Transverse colon (tissue), 4 donors: ENCODE measurements around the gene SMTNL2. TPM values are rescaled to one million over a fixed set of nuclear protein-coding genes. Genes with fewer than 3 reads are reported as not detected.

Experiments used
- DNase-seq: peaks from one replicate; pipeline ENCODE4 v3.0.0-alpha.2; 2019
- H3K27ac ChIP-seq, 4 donors: fragments of 200-600 bp; sonication (generic); 2 replicates each; pipeline ENCODE4 v1.5.1; 2016 to 2018; ENCODE audit warnings: inconsistent platforms in 4 of 4
- H3K27me3 ChIP-seq: fragments of 200-600 bp; sonication (generic); 2 replicates; pipeline ENCODE4 v1.5.1; 2017; ENCODE audit warnings: inconsistent platforms
- H3K36me3 ChIP-seq, 4 donors: fragments of 200-600 bp; sonication (generic); 2 replicates each; pipeline ENCODE4 v1.5.1; 2017 to 2019; ENCODE audit warnings: inconsistent platforms in 4 of 4
- H3K4me1 ChIP-seq, 4 donors: fragments of 200-600 bp; sonication (generic); 2 replicates each; pipeline ENCODE4 v1.5.1; 2017 to 2020; ENCODE audit warnings: inconsistent platforms in 4 of 4
- H3K4me3 ChIP-seq, 4 donors: fragments of 200-600 bp; sonication (generic); 1 replicate in 1 of 4; 2 replicates in 3 of 4; pipeline versions ENCODE4 v1.5.1 to v1.6.1; 2017 to 2019; ENCODE audit warnings: inconsistent platforms in 4 of 4
- H3K9me3 ChIP-seq, 2 donors: fragments of 200-600 bp; sonication (generic); 2 replicates each; pipeline ENCODE4 v1.5.1; 2017 to 2019; ENCODE audit warnings: inconsistent platforms in 2 of 2
- EP300 ChIP-seq: sonication (generic); formaldehyde crosslinking; IDR thresholded peaks from one replicate; pipeline ENCODE4 v1.6.1; 2017; ENCODE audit warnings: antibody characterized with exemption, low read depth
- POLR2A ChIP-seq: fragments of 450-650 bp; IDR thresholded peaks from one replicate; pipeline ENCODE4 v1.6.1; 2016; ENCODE audit warnings: antibody characterized with exemption, mild to moderate bottlenecking, moderate library complexity
- POLR2AphosphoS5 ChIP-seq, 3 donors: sonication (generic); formaldehyde crosslinking; IDR thresholded peaks; one replicate each; pipeline ENCODE4 v1.6.1; 2016; ENCODE audit warnings: antibody characterized with exemption in 3 of 3
- WGBS, 2 donors: methylation state at CpG; one replicate each; pipeline ENCODE4 v1.1.5; 2018; ENCODE audit warnings: low coverage in 1 of 2; 5-methylcytosine and 5-hydroxymethylcytosine counted together
- in situ Hi-C, 4 donors: fragments of 200-750 bp; cut with MboI; loops; one replicate each; pipeline versions ENCODE4 v1.15.0 to v1.15.1; 2017; ENCODE audit warnings: low sequenced_read_pairs in 3 of 4, low pct_ligation_motif_present in 1 of 4, low pct_unique_long_range_greater_than_20kb in 1 of 4
- intact Hi-C: fragments of 100-400 bp; cut with DNase I; formaldehyde crosslinking; loops from one replicate; pipeline ENCODE4 v1.15.1; 2023; ENCODE audit warnings: low total_unique reads
- total RNA-seq, 4 donors: library from RNA; depleted of rRNA; stranded (reverse); fragments of >200 nt; gene quantifications; one replicate each; pipeline ENCODE4 v1.1.0, GENCODE V29; 2016
- TF ChIP-seq, protein P1 (sequence below), 5 experiments: fragments of 200-600 bp in 3 of 5; fragments of 450-650 bp in 2 of 5; sonication (generic) in 3 of 5; IDR thresholded peaks; 1 replicate in 2 of 5; 2 replicates in 3 of 5; pipeline ENCODE4 v1.5.1; 2016 to 2017; ENCODE audit warnings: antibody characterized with exemption in 5 of 5, inconsistent platforms in 3 of 5, mild to moderate bottlenecking in 2 of 5, moderate library complexity in 1 of 5

SMTNL2 gene
- total RNA-seq, 4 donors from 2014 or later, result 0.16 to 0.96 (median 0.40) TPM; not detected in 1

DNA sequence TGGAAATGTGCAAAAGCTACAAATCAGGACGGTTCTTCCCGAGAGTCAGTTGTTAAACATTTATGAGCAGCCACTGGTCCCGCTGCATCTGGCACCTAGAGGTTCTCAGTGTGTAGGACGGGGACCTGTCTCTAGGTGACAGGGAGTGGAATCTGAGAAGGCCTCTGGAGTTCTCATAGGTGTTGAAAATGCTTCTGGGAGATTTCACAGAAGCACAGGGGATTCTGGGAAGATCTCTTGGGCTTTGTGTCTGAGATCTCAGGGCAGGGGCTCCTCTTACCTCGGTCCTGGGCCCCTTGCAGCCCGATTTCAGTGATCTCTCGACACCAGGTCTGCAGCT, 48.2 kb downstream of the SMTNL2 start:
- no peak overlapping the region for H3K4me3 ChIP-seq
- no peak overlapping the region for H3K27ac ChIP-seq
- H3K4me1 ChIP-seq, result peaks cover 0 to 4% (median 2%) of the 10 kb centered on the region in 4 donors
- intact Hi-C loops (no loop called here), in situ Hi-C loops (loop anchor here in 1 of 4 donors (25.0 kb wide), 1 partner anchor 195 kb away; the partner anchor contains the start of gene SPNS3)
- peaks cover 44% of the 10 kb centered on the region for H3K27me3 ChIP-seq
- TF ChIP-seq POLR2A (no peak), EP300 (no peak), POLR2AphosphoS5 (IDR thresholded peaks at IDR 0.05) (no peak)
- TF ChIP-seq, protein P1, sequence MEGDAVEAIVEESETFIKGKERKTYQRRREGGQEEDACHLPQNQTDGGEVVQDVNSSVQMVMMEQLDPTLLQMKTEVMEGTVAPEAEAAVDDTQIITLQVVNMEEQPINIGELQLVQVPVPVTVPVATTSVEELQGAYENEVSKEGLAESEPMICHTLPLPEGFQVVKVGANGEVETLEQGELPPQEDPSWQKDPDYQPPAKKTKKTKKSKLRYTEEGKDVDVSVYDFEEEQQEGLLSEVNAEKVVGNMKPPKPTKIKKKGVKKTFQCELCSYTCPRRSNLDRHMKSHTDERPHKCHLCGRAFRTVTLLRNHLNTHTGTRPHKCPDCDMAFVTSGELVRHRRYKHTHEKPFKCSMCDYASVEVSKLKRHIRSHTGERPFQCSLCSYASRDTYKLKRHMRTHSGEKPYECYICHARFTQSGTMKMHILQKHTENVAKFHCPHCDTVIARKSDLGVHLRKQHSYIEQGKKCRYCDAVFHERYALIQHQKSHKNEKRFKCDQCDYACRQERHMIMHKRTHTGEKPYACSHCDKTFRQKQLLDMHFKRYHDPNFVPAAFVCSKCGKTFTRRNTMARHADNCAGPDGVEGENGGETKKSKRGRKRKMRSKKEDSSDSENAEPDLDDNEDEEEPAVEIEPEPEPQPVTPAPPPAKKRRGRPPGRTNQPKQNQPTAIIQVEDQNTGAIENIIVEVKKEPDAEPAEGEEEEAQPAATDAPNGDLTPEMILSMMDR (IDR thresholded peaks at IDR 0.05), result no peak
- WGBS, 2 donors, result 74% methylated on average over 7 of the region's 7 CpGs; no CpG with 5 or more reads in 1 of the 2 donors
- no peak for DNase-seq
- H3K36me3 ChIP-seq, result no peaks in the 10 kb centered on the region
- H3K9me3 ChIP-seq, result no peaks in the 10 kb centered on the region

DNA sequence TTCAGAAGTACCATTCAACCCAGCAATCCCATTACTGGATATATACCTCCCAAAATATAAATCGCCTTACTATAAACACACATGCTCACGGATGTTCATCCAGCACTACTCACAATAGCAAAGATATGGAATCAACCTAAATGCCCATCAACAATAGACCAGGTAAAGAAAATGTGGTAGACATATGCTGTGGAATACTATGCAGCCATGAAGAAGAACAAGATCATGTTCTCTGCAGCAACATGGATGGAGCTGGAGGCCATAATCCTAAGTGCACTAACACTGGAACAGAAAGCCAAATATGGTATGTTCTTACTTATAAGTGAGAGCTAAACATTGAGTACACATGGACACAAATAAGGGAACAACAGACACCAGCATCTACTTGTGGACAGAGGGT, 49.3 kb downstream of the SMTNL2 start:
- 98% methylated on average over 2 of the region's 2 CpGs; no CpG with 5 or more reads in 1 of the 2 donors for WGBS, 2 donors
- Histone ChIP-seq H3K27me3 (peaks cover 49% of the 10 kb centered on the region), H3K27ac (no peak overlapping the region), H3K36me3 (no peaks in the 10 kb centered on the region), H3K9me3 (no peaks in the 10 kb centered on the region), H3K4me3 (no peak overlapping the region), H3K4me1 (peaks cover 0 to 4% (median 2%) of the 10 kb centered on the region in 4 donors)
- TF ChIP-seq POLR2AphosphoS5 (IDR thresholded peaks at IDR 0.05), result no peak
- TF ChIP-seq POLR2A, result no peak
- no peak for TF ChIP-seq EP300
- TF ChIP-seq, protein P1 (IDR thresholded peaks at IDR 0.05), result no peak
- no peak for DNase-seq
- intact Hi-C loops, result no loop called here
- in situ Hi-C loops, result loop anchor here in 1 of 4 donors (25.0 kb wide), 1 partner anchor 196 kb away; the partner anchor contains the start of gene SPNS3

DNA sequence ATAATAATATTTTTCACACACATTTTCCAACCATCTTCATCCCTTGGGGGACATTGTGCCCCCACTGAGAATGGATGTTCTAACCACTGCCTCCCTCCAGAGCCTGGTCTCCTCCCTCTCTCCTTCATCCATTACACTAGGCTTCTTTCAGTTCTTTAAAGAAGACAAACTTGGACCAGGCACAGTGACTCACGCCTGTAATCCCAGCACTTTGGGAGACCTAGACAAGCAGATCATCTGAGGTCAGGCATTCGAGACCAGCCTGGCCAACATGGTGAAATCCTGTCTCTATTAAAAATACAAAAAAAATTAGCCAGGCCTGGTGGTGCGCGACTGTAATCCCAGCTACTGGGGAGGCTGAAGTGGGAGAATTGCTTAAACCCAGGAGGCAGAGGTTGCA, 50.6 kb downstream of the SMTNL2 start:
- no peak for DNase-seq
- in situ Hi-C loops, result loop anchor here in 1 of 4 donors (25.0 kb wide), 1 partner anchor 198 kb away; the partner anchor contains the start of gene SPNS3
- Histone ChIP-seq H3K9me3 (no peaks in the 10 kb centered on the region), H3K36me3 (no peaks in the 10 kb centered on the region), H3K27me3 (peaks cover 58% of the 10 kb centered on the region), H3K27ac (no peak overlapping the region), H3K4me1 (peaks cover 0 to 9% (median 7%) of the 10 kb centered on the region in 4 donors), H3K4me3 (no peak overlapping the region)
- intact Hi-C loops, result loop anchor here (1.0 kb wide), 1 partner anchor 17 kb away; no protein-coding TSS in a partner anchor
- 54 to 60% methylated on average over 4 of the region's 4 CpGs for WGBS, 2 donors
- TF ChIP-seq EP300 (no peak), POLR2AphosphoS5 (IDR thresholded peaks at IDR 0.05) (no peak), POLR2A (no peak)
- TF ChIP-seq, protein P1 (IDR thresholded peaks at IDR 0.05), result no peak

DNA sequence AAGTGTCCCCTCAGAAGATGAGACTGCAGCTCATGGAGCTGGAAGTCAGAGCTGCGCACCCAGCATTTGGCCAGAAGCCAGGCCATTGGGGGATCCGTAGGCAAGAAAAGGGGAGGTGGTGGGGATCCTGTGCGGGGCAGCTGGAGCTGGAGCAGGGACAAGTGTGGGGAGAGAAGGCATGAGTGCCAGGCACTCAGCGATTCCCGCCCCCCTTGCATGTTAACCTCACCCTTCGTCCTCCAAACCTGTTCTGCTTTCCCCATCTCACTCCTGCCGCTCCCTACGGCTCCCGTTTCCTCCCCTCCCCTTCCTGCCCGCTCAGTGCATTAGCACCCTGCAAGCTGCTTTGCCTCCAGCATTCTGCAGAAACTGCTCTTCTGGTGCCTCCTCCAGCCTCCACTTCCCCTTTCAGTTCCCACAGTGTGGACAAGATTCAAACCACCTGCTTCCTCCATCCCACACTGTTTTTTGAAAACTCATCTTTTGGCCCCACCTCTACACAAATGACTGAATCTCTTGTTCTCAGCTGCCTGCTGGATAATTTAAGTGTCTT, 51.6 kb downstream of the SMTNL2 start:
- TF ChIP-seq POLR2A, result no peak
- no peak for TF ChIP-seq EP300
- no peak for TF ChIP-seq POLR2AphosphoS5 (IDR thresholded peaks at IDR 0.05)
- TF ChIP-seq, protein P1 (IDR thresholded peaks at IDR 0.05), result no peak
- H3K4me1 ChIP-seq, result peaks cover 0 to 9% (median 7%) of the 10 kb centered on the region in 4 donors
- no peak overlapping the region for H3K27ac ChIP-seq
- H3K4me3 ChIP-seq, result no peak overlapping the region
- intact Hi-C loops, result loop anchor here (1.0 kb wide), 1 partner anchor 18 kb away; no protein-coding TSS in a partner anchor
- in situ Hi-C loops, result loop anchor here in 1 of 4 donors (25.0 kb wide), 1 partner anchor 199 kb away; the partner anchor contains the start of gene SPNS3
- no peaks in the 10 kb centered on the region for H3K36me3 ChIP-seq
- H3K27me3 ChIP-seq, result peaks cover 63% of the 10 kb centered on the region
- peak; percentile 20 for DNase-seq
- H3K9me3 ChIP-seq, result no peaks in the 10 kb centered on the region
- 12% methylated on average over 10 of the region's 10 CpGs; no CpG with 5 or more reads in 1 of the 2 donors for WGBS, 2 donors
